SKM-1 (cell line): ENCODE measurements around the gene B3GALT4.
"Not testable (repeated sequence)": the region's sequence is repeated elsewhere in the genome, so short reads cannot be mapped to it uniquely, and the experiment has no call there.

Experiments
- DNase-seq: peaks from one replicate; lab custom pipeline; 2025; ENCODE audit not compliant: unreplicated experiment; lab: John Stamatoyannopoulos, UW

The B3GALT4 gene, protein sequence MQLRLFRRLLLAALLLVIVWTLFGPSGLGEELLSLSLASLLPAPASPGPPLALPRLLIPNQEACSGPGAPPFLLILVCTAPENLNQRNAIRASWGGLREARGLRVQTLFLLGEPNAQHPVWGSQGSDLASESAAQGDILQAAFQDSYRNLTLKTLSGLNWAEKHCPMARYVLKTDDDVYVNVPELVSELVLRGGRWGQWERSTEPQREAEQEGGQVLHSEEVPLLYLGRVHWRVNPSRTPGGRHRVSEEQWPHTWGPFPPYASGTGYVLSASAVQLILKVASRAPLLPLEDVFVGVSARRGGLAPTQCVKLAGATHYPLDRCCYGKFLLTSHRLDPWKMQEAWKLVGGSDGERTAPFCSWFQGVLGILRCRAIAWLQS

DNA sequence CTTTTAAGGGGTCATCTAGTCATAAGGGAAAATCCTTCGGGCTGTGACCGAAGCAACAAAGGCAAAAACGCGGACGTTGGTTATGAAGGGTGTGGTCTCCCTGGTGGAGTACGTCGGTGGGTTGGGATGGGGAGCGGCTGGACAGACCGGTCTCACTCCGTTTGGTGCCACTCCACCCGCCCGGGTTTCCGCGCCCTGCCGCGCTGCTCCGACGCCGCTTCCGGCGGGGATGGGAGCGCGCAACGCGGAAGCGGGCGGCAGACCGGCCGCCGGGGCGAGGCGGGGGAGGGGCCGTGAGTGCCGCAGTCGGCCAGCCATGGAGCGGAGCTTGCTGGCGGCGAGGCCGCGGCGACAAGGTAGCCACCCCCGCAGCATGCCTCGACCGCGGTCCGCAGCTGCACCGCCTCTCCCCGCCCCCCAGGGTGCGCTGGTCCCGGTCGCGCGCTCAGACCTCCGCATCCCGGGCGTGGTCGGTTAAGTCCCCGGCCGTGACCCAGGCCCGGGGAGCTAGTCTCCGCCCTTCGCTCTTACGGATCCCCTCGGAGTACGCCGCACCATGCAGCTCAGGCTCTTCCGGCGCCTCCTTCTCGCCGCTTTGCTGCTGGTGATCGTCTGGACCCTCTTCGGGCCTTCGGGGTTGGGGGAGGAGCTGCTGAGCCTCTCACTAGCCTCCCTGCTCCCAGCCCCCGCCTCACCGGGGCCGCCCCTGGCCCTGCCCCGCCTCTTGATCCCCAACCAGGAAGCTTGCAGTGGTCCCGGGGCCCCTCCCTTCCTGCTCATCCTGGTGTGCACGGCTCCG lies at the start of gene B3GALT4:
B3GALT4 (plus strand) TSS at position 260 of the 799 bp plus-strand sequence; CDS start at position 557, 297 bp downstream.
- DNase-seq, result no peak

DNA sequence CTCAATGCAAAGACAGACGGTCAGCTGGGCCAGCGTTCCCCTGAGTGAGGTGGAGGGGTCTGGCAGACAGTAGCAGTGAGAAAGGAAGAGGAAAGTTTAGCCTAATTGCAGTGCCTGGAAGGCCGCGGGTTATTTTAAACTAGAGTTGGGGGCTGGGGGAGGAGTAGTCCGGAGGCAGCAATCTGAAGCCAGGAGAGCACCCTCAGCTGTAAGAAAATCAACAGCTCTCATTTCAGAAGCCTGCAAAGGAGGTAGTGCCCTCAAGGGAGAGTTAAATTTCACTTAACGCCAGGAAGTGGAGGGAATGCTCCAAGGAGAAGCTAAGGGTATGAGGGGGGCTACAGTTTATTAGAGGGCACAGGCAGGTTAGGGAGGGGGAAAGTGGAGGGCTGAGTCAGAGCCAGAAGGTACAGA lies 41.7 kb upstream of the B3GALT4 start:
- no peak for DNase-seq

DNA sequence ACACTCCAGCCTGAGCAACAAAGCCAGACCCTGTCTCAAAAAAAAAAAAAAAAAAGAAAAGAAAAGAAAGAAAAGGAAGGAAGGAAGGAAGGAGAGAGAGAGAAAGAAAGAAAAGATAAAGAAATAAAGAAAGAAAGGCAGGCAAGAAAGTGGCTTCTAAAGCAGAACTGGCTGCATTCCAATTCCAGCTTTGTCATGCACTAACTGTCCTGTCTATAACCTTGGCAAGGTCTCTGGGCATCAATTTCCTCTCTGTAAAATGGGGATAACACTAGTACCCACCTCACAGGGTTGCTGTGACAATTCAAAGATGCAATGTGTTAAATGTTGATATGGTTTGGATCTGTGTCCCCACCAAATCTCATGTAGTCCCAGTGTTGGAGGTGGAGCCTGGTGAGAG lies 40.6 kb upstream of the B3GALT4 start:
- no peak for DNase-seq

DNA sequence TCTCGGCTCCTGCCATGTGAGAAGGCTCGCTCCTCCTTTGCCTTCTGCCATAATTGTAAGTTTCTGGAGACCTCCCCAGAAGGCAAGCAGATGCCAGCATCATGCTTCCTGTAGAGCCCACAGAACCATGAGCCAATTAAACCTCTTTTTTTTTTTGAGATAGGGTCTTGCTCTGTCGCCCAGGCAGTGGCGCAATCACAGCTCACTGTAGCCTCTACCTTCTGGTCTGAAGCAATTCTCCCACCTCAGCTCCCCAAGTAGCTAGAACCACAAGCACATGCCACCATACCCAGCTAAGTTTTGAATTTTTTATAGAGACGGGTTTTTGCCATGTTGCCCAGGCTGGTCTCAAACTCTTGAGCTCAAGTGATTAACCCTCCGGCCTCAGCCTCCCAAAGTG lies 40.1 kb upstream of the B3GALT4 start:
- DNase-seq, result no peak

DNA sequence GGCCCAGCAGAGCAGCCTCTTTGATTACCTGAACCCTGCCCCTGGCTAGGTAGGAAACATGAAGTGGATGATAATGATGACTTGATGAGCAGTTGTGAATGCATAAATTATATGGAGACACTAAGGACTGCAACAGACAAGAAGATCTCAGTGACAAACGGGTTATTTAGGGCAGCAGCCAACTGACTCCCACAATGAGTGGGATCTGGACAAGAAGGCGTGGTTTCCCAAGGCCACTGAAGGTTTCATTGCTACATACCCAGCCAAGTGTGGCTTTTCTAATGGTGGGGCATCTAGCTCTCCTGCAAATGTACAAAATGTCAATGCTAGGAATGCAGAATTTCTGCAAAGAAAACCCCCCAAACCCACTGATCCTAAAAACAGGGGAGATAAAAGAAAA lies 39.2 kb upstream of the B3GALT4 start:
- no peak for DNase-seq

DNA sequence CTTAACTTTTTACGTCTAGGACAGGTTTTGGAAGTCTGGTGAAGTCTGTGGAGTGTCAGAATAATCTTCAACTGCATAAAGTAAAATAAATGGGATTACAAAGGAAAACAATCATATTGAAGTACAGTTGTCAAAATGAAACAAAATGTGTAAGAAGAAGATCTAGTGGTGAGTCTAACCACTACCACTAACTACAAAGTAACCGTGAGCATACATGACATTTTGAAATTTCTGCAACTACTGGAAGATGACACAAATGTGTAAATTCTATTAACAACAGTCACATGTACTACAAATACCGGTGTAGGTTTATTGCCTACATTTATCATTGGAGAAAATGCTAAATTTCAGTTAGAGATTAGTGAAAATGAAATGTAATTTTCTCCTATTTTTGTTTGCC lies 35.0 kb upstream of the B3GALT4 start:
- DNase-seq, result no peak

DNA sequence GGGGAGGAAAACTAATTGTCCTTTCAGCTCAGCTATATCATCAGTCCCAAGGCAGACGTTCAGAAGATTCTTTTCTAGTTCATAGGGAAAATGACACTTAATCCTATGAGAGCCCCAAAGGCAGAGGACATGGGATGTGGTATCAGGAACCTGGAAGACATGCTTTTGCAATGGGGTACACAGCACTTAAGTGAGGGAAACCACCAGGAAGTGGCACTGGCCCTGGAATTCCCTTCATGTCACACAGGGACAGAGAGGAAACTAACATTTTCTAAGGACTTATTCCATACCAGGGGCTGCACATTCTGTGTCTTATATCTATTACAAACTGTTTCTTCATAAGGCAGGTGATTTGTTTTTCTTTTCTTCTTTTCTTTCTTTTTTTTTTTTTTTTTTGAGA lies 33.4 kb upstream of the B3GALT4 start:
- DNase-seq, result no peak

DNA sequence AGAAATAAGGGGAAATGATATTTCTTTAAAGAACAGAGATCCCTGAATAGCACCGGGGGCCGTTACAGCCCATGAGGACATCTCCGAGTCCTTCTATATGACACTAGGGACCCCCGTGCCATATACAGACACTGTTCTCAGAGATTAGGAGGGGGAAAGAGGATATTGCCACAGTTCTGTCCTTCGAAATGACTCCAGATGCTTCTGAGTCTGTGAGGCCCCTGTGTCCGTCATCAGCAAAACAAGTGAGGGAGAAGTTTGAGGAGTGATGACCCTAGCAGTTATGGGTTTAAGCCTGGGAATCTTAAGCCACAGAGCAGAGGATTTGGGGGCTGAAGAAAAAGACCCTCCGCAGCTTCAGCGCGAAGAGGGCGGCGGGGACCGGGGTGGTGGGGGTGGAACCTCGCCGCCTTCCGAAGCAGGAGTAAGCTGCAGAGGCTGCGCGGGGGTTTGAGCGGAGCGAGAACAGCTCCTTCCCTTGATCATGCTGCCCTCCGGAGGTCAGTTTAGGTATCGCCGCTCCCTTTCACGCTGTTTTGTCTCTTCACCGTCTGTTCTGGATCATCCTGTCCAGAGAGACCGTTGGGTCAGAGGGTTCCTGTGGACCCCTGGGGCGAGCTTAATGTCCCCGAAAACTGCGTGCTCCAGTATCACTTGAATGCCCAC lies 28.8 kb upstream of the B3GALT4 start:
- DNase-seq, result peak; percentile 80

DNA sequence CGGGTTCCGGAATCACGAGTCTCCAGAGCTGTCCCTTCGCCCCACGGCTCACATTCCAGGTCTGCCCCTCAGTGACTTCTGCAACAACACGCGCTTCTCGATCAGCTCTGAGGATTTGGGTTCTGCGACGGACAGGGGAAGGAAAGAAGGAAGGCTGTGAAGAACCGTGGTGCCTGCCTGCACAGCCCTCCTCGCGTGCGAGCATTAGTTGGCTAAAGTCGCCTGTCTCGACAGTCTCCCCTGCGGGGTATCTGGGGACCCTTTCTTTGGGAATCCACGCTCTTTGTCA lies 28.3 kb upstream of the B3GALT4 start:
- DNase-seq, result peak; percentile 46

DNA sequence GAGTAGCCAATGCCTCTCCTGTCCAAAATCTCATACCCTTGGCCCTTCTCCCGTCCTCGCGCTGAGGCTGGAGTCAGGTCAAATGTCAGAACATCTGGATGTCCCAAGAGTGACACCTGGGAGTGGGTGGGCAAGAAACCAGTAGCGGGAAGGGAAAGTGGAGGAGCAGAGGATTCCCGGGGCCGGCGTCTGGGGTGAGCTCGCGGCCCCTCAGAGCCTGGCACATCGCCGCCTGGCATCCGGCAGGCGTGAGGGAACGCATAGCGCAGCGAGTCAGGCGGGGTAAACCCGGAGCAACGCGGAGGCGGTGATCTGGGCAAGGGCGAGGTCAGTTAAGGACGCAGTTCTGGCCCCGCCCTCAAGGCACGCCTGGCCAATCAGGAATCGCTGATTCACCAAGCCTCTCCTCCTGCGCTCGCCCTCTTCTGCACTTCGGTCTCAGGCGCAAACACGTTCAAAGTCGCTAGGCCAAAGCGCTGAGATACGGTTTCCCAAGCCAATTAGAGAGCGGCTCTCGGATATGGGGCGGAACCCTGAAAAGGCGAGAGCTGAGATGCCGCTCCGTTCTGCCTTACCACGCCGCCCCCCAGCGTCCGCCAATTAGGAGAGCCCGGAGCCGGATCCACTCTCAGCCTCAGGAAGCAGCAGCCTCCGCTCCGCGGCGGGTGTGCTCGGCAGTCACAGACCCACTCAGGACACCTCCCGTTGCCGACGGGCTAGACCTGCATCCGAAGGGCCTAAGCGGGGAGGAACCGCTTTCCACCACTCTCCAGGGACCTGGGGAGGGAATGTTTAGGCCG lies 27.8 kb upstream of the B3GALT4 start:
- peak; percentile 99 for DNase-seq

DNA sequence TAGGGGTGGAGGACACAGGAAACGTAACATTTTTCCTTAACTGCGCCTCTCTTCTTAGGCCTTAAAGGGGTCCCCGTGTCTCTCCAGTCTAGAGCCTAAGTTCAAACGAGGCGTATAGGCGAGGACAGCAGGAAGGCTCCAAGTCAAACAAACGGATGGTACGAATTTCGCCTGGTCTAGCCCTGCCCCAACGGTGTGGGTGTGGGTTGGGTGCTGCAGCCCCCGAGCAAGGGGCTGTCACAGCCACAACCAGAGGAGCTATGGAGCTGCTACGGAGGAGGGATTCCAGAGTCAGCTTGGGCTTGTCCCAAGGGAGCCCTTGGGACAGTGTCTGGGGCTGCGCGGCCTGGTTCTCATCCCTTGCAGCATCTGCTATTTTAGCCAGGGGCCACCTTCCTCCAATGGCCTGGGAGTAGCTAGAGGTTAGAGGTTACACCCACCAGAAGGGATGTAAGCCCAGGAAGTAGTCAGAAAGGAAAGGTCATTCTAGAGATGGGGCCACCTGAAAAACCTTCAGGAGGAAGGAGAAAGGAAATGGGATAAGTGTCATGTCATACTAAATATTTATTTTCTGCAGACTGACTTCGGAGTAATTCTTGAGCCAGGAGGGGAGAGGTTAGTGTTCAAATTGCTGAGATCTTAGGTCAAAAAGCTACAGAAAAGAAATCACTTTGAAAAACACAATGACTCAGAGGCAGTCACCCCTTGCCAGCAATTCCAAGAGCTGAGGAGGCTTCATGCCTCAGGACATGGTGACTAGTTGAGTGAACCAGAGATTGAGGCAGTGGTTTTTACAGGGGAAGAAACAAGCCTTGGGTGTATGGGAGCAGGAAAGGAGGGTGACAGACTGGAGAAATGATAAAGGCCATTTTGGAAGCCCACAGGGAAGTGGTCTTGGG lies 26.9 kb upstream of the B3GALT4 start:
- no peak for DNase-seq

DNA sequence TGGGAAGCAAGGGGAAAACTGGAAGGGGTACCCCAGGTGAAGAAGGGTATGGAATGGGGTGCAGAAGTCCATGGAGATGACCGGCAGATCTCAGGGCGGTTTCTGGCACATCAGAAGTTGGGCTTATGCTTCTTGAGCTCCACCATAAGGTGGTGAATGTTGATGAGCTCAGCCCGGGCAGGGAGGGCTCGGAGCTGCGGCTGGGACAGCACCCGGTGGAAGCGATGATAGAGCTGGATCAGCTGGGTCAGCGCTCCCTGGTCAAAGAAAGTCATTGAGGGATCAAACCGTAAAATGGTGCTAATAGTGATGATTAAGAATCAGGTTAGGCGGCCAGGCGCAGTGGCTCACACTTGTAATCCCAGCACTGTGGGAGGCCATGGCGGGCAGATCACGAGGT lies 26.2 kb upstream of the B3GALT4 start:
- no peak for DNase-seq

DNA sequence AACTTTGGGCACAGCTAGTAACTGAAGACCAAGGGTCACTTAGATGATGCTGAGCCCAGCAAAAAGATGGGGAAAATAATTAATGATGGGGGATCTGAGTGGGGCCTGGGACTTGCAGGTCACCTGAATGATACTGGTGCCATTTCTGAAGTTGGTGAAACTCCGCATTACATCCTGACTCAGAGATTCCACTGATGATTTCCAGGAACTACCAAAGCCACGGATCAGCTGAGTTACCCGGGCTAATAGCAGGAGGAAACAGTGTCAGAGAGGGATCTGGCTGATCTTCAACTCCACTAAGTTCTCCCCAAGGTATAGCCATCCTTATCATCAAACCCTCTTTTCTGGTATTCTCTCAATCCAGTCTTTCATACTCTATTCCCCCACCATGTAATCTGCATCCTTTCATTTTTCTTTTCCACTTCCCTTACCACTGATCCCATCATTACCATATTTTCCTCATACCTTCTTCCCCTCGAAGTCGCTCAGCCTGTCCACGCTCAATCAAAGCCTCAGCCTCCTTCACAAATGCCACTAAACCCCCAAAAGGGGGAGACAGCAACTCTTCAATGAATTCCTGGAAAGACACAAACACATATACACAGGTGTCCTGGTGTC lies 25.4 kb upstream of the B3GALT4 start:
- no peak for DNase-seq

DNA sequence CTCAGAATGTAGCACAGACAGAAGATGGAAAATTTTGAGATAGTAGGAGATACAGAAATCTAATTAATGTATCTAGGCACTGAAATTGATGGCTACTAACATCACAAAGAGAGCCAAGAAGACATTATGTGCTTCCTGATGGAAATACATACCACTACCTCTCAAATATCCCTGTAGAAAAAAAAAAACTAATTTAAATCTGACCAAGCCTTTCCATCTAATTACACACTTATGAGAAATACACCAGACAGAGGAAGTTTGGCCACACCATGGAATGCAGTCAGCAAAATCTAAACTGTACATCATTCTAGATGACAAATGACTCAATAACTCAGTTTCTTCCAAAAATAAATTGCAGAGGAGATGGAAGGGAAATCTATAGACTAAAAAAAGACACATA lies 24.2 kb upstream of the B3GALT4 start:
- no peak for DNase-seq

DNA sequence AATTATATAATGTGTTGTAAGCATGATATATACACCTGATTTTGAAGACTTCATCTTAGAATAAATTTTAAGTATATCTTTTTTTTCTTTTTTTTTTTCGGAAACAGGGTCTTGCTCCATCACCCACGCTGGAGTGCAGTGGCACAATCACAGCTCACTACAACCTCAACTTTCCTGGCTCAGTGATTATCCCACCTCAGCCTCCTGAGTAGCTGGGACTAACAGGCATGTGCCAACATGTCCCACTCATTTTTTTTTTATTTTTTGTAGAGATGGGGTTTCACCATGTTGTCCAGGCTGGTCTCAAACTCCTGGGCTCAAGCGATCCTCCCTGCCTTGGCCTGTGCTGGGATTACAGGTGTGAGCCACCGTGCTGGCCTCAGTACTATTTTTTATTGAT lies 22.3 kb upstream of the B3GALT4 start:
- DNase-seq, result no peak

DNA sequence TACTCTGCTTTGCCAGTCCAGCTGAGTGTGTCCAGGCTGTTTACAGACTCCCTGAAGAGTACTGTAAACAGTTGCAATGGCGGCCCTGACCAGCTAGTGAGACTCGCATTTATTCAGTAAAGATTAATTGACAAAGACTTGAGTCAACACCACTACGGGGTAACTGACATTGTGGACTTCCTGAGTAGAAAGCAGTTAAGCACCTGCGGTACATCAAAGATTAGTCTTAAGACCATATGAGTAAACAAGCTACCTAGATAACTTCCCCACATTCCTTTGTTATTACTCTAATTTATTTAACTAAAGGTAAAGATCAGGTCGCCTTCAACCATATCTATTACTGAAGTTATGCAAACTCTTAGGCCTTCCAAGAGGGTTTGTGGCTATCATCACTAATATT lies 17.9 kb upstream of the B3GALT4 start:
- DNase-seq, result no peak

DNA sequence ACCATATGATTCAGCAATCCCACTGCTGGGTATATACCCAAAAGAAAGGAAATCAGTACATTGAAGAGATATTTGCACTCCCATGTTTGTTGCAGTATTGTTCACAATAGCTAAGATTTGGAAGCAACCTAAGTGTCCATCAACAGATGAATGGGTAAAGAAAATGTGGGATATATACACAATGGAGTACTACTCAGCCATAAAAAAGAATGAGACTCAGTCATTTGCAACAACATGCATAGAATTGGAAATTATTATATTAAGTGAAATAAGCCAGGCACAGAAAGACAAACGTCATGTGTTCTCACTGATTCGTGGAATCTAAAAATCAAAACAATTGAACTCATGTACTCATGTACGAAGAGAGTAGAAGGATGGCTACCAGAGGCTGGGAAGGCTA lies 14.4 kb upstream of the B3GALT4 start:
- DNase-seq, result not testable (repeated sequence)

DNA sequence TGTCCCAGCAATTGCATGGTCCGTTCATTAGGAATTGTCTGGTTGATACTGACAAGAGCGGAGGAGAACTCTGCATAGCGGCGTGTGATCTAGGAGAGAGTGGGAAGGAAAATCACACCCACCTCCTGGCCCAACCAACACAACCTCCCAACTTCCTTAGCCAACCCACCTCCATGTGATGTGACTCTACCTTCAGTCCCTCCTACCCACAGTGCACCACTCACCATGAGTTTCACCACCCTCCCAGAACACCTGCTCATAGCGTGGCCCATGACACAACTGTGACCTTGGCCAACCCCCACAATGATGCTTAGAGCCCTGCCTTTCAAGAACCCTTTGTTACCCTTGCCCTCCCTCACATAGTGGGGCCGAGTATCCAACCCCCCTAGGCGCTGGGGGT lies 12.9 kb upstream of the B3GALT4 start:
- no peak for DNase-seq

DNA sequence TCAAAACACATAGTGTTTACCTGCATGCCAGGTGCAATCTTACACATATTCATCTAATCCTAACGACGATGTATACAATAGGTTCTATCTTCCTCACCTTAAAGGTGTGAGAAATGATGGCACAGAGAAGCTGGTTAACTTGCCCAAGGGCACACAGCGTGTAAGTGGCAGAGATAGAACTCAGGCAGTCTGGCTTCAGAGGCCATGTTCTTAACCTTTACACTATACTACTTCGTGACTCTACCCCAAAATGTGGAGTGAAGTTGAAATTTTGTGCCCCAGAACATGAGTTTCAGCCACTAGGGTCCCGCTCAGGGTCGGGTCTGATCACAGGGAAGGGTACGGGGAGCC lies 5.8 kb upstream of the B3GALT4 start:
- no peak for DNase-seq
